A673 (cell line): ENCODE results near the gene PPP6R1. TPM values are rescaled to one million over a fixed set of nuclear protein-coding genes. Genes with fewer than 3 reads are reported as not detected.
A peak's percentile ranks its signal among the peaks of the same experiment; 100 is the strongest.
"Not testable (repeated sequence)": the region's sequence is repeated elsewhere in the genome, so short reads cannot be mapped to it uniquely, and the experiment has no call there.

Experiments used
- BruUV-seq: library from RNA; stranded (reverse); fragments of 400-500 nt; replicated peaks from 2 replicates; lab custom pipeline; 2021; lab: Mats Ljungman, UMichigan
- CTCF ChIA-PET: fragments of 300-600 bp; sonication (Branson Sonifier 250); formaldehyde crosslinking; loops from one replicate; lab custom pipeline; 2022; ENCODE audit warnings: antibody characterized with exemption; lab: Charles Lee
- POLR2A ChIA-PET: fragments of 300-600 bp; sonication (Branson Sonifier 250); formaldehyde crosslinking; loops from one replicate; lab custom pipeline; 2022; ENCODE audit warnings: antibody characterized with exemption; ENCODE audit not compliant: low non-redundant PET; lab: Charles Lee
- DNase-seq: peaks from one replicate; pipeline ENCODE4 v3.0.0-alpha.2; 2015; ENCODE audit warnings: low spot score
- H3K27ac ChIP-seq: fragments of 200-600 bp; sonication (generic); 2 replicates; pipeline ENCODE4 v1.5.1; 2016; ENCODE audit warnings: mixed run types, low read depth, mild to moderate bottlenecking, mixed read lengths, antibody characterized with exemption, low read length; ENCODE audit not compliant: poor library complexity, severe bottlenecking
- H3K27me3 ChIP-seq: fragments of 200-600 bp; sonication (generic); replicated peaks from 2 replicates; pipeline ENCODE4 v1.6.1; 2017; ENCODE audit warnings: mixed run types, low read depth, mild to moderate bottlenecking, mixed read lengths, antibody characterized with exemption, low read length; ENCODE audit not compliant: insufficient read depth, poor library complexity
- H3K36me3 ChIP-seq: fragments of 200-600 bp; sonication (generic); 2 replicates; pipeline ENCODE4 v1.6.1; 2016; ENCODE audit warnings: mixed run types, mild to moderate bottlenecking, mixed read lengths, antibody characterized with exemption, low read length; ENCODE audit not compliant: insufficient read depth, poor library complexity, severe bottlenecking
- H3K4me1 ChIP-seq: fragments of 200-600 bp; sonication (generic); 2 replicates; pipeline ENCODE4 v1.6.1; 2017; ENCODE audit warnings: mixed run types, mild to moderate bottlenecking, mixed read lengths, antibody characterized with exemption, low read length; ENCODE audit not compliant: insufficient read depth, poor library complexity, severe bottlenecking
- H3K4me3 ChIP-seq: fragments of 200-600 bp; sonication (generic); 2 replicates; pipeline ENCODE4 v1.5.1; 2016; ENCODE audit warnings: low read depth, mixed run types, mild to moderate bottlenecking, mixed read lengths, low read length; ENCODE audit not compliant: poor library complexity, severe bottlenecking
- H3K9me3 ChIP-seq: fragments of 200-600 bp; sonication (generic); 2 replicates; pipeline ENCODE4 v1.6.1; 2016; ENCODE audit warnings: mixed run types, low read depth, mild to moderate bottlenecking, mixed read lengths, antibody characterized with exemption, low read length; ENCODE audit not compliant: poor library complexity, severe bottlenecking
- EZH2 ChIP-seq: fragments of 200-600 bp; sonication (generic); IDR thresholded peaks from 2 replicates; pipeline ENCODE4 v1.6.1; 2017; ENCODE audit warnings: borderline replicate concordance, low read depth, mild to moderate bottlenecking, mixed read lengths, antibody characterized with exemption, low read length; ENCODE audit not compliant: poor library complexity, severe bottlenecking
- intact Hi-C: fragments of 100-400 bp; cut with micrococcal nuclease; formaldehyde crosslinking; loops from one replicate; pipeline ENCODE4 v1.10.0; 2022; ENCODE audit not compliant: unreplicated experiment
- total RNA-seq: library from RNA; stranded (reverse); gene quantifications from 2 replicates; pipeline ENCODE4 v1.2.3, GENCODE V29; 2021
- TF ChIP-seq, protein P1 (sequence below): fragments of 300-800, 200-600 bp; sonication (generic); conservative IDR thresholded peaks from 2 replicates; pipeline ENCODE4 v1.5.1; 2017; ENCODE audit warnings: low read depth, mild to moderate bottlenecking, antibody characterized with exemption, low read length, moderate library complexity, mixed read lengths

PPP6R1 gene
- total RNA-seq, 1 experiment from 2014 or later, result 108 TPM

DNA sequence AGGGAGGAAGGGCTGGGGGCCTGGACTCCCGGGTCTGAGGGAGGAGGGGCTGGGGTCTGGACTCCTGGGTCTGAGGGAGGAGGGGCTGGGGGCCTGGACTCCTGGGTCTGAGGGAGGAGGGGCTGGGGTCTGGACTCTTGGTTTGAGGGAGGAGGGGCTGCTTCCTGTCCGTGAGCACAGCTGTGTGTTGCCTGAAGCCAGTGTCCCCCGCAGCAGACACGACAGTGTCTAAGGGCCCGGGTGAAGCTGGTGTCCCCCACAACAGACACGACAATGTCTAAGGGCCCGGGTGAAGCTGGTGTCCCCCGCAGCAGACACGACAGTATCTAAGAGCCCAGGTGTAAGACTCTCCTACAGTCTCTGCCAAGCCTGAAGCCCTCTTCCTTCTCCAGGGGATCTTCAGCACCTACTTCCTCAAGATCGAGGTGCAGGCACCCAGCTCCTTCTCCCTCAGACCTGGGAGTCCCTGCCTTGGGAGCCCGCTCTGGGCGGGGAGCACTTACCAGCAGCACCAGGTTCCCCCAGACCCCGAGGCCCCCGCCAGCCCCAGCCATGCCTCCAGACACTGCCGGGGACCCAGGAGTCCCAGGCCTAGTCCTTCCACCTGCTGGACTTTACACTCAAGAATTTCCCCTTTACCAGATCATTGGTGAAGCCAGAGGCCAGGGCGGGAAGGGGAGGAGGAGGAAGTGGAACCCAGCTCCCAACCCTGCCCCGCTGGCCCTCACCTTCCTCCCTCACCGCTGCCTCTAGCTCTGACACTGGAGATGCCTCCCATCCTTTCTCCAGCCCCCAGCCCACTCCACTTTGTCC, 49.7 kb downstream of the PPP6R1 start, which contains the start of gene PTPRH:
TSS of gene PTPRH (minus strand) at position 622 of the 813 bp plus-strand sequence. CDS start at position 554, 68 bp downstream.
- intact Hi-C loops, result no loop called here
- H3K4me3 ChIP-seq, result no peak within 1 kb of the TSS
- POLR2A ChIA-PET, result no interaction called here

DNA sequence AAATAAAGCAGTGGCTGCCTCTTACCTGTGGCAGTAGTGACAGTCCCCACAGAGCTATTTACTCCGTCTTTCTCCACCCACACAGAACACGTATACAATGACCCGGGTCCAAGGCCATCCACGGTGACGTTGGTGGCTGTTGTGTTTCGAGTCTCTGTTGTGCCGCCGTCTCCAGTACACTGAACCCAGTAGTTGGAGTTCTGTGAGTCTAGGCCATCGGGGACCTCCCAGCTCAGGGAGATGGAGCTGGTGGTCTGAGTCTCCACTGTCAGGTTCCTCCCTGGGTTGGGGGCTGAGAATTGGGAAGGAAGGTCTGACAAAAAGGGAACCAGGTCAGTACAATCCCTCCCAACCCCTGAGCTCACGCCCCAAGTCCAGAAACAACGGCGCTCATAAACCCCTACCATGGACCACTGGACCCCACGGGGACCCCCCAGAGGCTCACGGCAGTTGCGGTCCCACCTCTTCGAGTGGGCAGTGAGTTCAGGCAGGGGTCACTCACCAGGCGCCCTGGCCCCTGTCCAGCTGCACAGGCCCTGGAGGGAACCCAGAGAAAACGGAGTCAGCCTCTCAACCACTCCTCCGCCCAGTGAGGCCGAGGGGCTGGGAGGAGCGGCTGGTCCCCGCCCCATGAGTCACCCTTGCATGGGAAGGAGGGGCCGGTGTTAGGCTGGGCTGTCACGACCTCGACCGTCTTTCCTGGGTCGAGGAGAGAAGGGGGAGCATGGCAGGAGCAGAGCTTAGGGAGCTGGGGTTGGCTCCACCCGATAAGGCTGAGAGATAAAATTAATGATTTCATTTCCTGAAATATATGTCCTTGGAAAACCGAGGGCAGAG, 51.9 kb downstream of the PPP6R1 start:
- no TSS peak for BruUV-seq
- ChIA-PET POLR2A (no interaction called here), CTCF (no interaction called here)

More for the DNA sequence above, 49.7 kb downstream of the PPP6R1 start, which contains the start of gene PTPRH:
- no peak within 1 kb of the TSS for H3K27ac ChIP-seq
- no peaks in the 10 kb centered on the region for H3K27me3 ChIP-seq
- H3K36me3 ChIP-seq, result no peaks in the 10 kb centered on the region
- no TSS peak for BruUV-seq
- H3K9me3 ChIP-seq, result no peaks in the 10 kb centered on the region
- no peaks in the 10 kb centered on the region for H3K4me1 ChIP-seq
- CTCF ChIA-PET, result no interaction called here
- DNase-seq, result no peak
- TF ChIP-seq, protein P1, sequence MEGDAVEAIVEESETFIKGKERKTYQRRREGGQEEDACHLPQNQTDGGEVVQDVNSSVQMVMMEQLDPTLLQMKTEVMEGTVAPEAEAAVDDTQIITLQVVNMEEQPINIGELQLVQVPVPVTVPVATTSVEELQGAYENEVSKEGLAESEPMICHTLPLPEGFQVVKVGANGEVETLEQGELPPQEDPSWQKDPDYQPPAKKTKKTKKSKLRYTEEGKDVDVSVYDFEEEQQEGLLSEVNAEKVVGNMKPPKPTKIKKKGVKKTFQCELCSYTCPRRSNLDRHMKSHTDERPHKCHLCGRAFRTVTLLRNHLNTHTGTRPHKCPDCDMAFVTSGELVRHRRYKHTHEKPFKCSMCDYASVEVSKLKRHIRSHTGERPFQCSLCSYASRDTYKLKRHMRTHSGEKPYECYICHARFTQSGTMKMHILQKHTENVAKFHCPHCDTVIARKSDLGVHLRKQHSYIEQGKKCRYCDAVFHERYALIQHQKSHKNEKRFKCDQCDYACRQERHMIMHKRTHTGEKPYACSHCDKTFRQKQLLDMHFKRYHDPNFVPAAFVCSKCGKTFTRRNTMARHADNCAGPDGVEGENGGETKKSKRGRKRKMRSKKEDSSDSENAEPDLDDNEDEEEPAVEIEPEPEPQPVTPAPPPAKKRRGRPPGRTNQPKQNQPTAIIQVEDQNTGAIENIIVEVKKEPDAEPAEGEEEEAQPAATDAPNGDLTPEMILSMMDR, result no peak
- no peak for TF ChIP-seq EZH2

DNA sequence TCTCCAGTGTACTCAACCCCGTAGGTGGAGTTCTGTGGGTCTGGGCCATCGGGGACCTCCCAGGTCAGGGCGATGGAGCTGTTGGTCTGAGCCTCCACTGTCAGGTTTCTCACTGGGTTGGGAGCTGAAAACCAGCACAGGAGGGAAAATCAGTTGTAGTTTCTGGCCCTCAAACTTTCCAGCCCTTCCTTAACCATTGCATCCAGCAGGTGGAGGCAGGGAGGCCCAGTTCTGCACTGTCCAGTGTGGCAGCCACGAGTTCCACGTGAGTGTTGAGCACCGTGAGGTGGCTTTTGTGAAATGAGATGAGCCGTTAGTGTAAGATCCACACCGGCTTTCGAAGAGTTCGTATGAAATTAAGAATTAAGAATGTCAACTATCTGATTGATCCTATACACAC, 56.6 kb downstream of the PPP6R1 start:
- POLR2A ChIA-PET, H3K27ac ChIP-seq, intact Hi-C loops, BruUV-seq, H3K9me3 ChIP-seq, H3K27me3 ChIP-seq, H3K4me3 ChIP-seq, H3K4me1 ChIP-seq, CTCF ChIA-PET, DNase-seq, H3K36me3 ChIP-seq: not testable (repeated sequence)

More for the DNA sequence above, 51.9 kb downstream of the PPP6R1 start:
- no peak for TF ChIP-seq EZH2
- DNase-seq, result peak; percentile 74
- Histone ChIP-seq H3K27ac (no peak overlapping the region), H3K27me3 (no peaks in the 10 kb centered on the region), H3K4me1 (no peaks in the 10 kb centered on the region), H3K36me3 (no peaks in the 10 kb centered on the region), H3K4me3 (no peak overlapping the region), H3K9me3 (no peaks in the 10 kb centered on the region)
- intact Hi-C loops, result no loop called here
